ENCODE measurements around the gene ANK3. TPM values are rescaled to one million over a fixed set of nuclear protein-coding genes. Genes with fewer than 3 reads are reported as not detected.

The ANK3 gene
- total and polyA plus RNA-seq, 2 donors (not counting 3 experiments of a cell fraction or from before 2014, with no cell fraction given): 0.88 to 8.5 TPM

GRCh38 chr10:59991117-59991516 lies 398.6 kb downstream of the ANK3 start:
- H3K4me3 ChIP-seq (replicated peaks in 1 of 3; ENCODE audit: insufficient read depth in 1 of 3, low read depth in 1 of 3, low read length in 3 of 3): no peak overlapping the region
- H3K9me1 ChIP-seq (replicated peaks; ENCODE audit: control insufficient read depth, extremely low read depth, insufficient read depth, low read length): no peaks in the 10 kb centered on the region
- dilution Hi-C loops (cut with MboI; ENCODE audit: extremely low pct_ligation_motif_present, low sequenced_read_pairs): no loop called here
- FAIRE-seq (no peak), DNase-seq (ENCODE audit: low read depth, low spot score) (no peak)
- H3K9me3 ChIP-seq (replicated peaks; ENCODE audit: control insufficient read depth, insufficient read depth, low read length): no peaks in the 10 kb centered on the region
- no peak overlapping the region for H3K4me2 ChIP-seq (ENCODE audit: insufficient read depth, low read length)
- CTCF ChIA-PET: interaction anchor here (0.7 to 0.8 kb wide), 2 partner anchors 30 to 362 kb away, joined by 3 read pairs; no protein-coding TSS in a partner anchor
- peaks cover 0 to 4% of the 10 kb centered on the region in 2 experiments for H3K27me3 ChIP-seq (ENCODE audit: control insufficient read depth in 2 of 2, insufficient read depth in 2 of 2, low read length in 2 of 2)
- no peak overlapping the region for H2AFZ ChIP-seq (ENCODE audit: low read depth, low read length)
- intact Hi-C loops (cut with micrococcal nuclease): no loop called here
- TF ChIP-seq CTCF (IDR thresholded peaks at IDR 0.05; ENCODE audit: extremely low read depth in 1 of 2, insufficient read depth in 1 of 2, low read depth in 1 of 2, low read length in 2 of 2) (no peak), POLR2AphosphoS5 (IDR thresholded peaks at IDR 0.05; ENCODE audit: insufficient read depth, low read depth, low read length) (no peak), JUN (IDR thresholded peaks at IDR 0.05; ENCODE audit: borderline replicate concordance, insufficient read depth, insufficient read length, low read depth) (no peak)
- POLR2A ChIA-PET: interaction anchor here (0.6 kb wide), 1 partner anchor 22 kb away, joined by 5 read pairs; no protein-coding TSS in a partner anchor
- H3K27ac ChIP-seq (ENCODE audit: insufficient read depth, low read depth, low read length): no peak overlapping the region
- no peak overlapping the region for H3K9ac ChIP-seq (replicated peaks; ENCODE audit: extremely low read depth, insufficient read depth, low read length)
- BruUV-seq (replicated peaks): no TSS peak
- H3K79me2 ChIP-seq (ENCODE audit: control insufficient read depth, insufficient read depth, low read length): no peaks in the 10 kb centered on the region
- no peaks in the 10 kb centered on the region for H3K36me3 ChIP-seq (ENCODE audit: control insufficient read depth in 2 of 2, extremely low read depth in 1 of 2, insufficient read depth in 2 of 2, low read length in 2 of 2)
- no peaks in the 10 kb centered on the region for H3K4me1 ChIP-seq (ENCODE audit: control insufficient read depth, extremely low read depth, insufficient read depth, low read length)
- H4K20me1 ChIP-seq (replicated peaks; ENCODE audit: control insufficient read depth, extremely low read depth, insufficient read depth, low read length): no peaks in the 10 kb centered on the region

- no peak overlapping the region for H3K27ac ChIP-seq (ENCODE audit: insufficient read depth, low read depth, low read length)
- H3K4me2 ChIP-seq (ENCODE audit: insufficient read depth, low read length): no peak overlapping the region
- POLR2A ChIA-PET: no interaction called here
- H3K9me1 ChIP-seq (replicated peaks; ENCODE audit: control insufficient read depth, extremely low read depth, insufficient read depth, low read length): no peaks in the 10 kb centered on the region
- no peak overlapping the region for H3K4me3 ChIP-seq (replicated peaks in 1 of 3; ENCODE audit: insufficient read depth in 1 of 3, low read depth in 1 of 3, low read length in 3 of 3)
- peaks cover 0 to 4% of the 10 kb centered on the region in 2 experiments for H3K27me3 ChIP-seq (ENCODE audit: control insufficient read depth in 2 of 2, insufficient read depth in 2 of 2, low read length in 2 of 2)
- CTCF ChIA-PET: no interaction called here
- DNase-seq (ENCODE audit: low read depth, low spot score) (no peak), FAIRE-seq (no peak)
- H3K4me1 ChIP-seq (ENCODE audit: control insufficient read depth, extremely low read depth, insufficient read depth, low read length): no peaks in the 10 kb centered on the region
- H3K79me2 ChIP-seq (ENCODE audit: control insufficient read depth, insufficient read depth, low read length): no peaks in the 10 kb centered on the region
- dilution Hi-C loops (cut with MboI; ENCODE audit: extremely low pct_ligation_motif_present, low sequenced_read_pairs): no loop called here
- no peaks in the 10 kb centered on the region for H3K36me3 ChIP-seq (ENCODE audit: control insufficient read depth in 2 of 2, extremely low read depth in 1 of 2, insufficient read depth in 2 of 2, low read length in 2 of 2)
- TF ChIP-seq GATA2 (IDR thresholded peaks at IDR 0.05; ENCODE audit: insufficient read depth, insufficient read length, low read depth, low read length) (no peak), MYC (IDR thresholded peaks at IDR 0.05; ENCODE audit: low read depth, low read length) (no peak), CTCF (IDR thresholded peaks at IDR 0.05; ENCODE audit: extremely low read depth in 1 of 2, insufficient read depth in 1 of 2, low read depth in 1 of 2, low read length in 2 of 2) (no peak), MAX (IDR thresholded peaks at IDR 0.05; ENCODE audit: insufficient read depth, insufficient read length) (no peak), EZH2 (IDR thresholded peaks at IDR 0.05; ENCODE audit: borderline replicate concordance, low read depth, low read length, severe bottlenecking) (no peak), POLR2A (IDR thresholded peaks at IDR 0.05; ENCODE audit: low read depth, low read length) (no peak), JUN (IDR thresholded peaks at IDR 0.05; ENCODE audit: borderline replicate concordance, insufficient read depth, insufficient read length, low read depth) (no peak), FOS (IDR thresholded peaks at IDR 0.05; ENCODE audit: borderline replicate concordance, insufficient read depth, low read length) (no peak), POLR2AphosphoS5 (IDR thresholded peaks at IDR 0.05; ENCODE audit: insufficient read depth, low read depth, low read length) (no peak)
- H2AFZ ChIP-seq (ENCODE audit: low read depth, low read length): no peak overlapping the region
- no peaks in the 10 kb centered on the region for H3K9me3 ChIP-seq (replicated peaks; ENCODE audit: control insufficient read depth, insufficient read depth, low read length)
- intact Hi-C loops (cut with micrococcal nuclease): no loop called here
- H4K20me1 ChIP-seq (replicated peaks; ENCODE audit: control insufficient read depth, extremely low read depth, insufficient read depth, low read length): no peaks in the 10 kb centered on the region
- no TSS peak for BruUV-seq (replicated peaks)
- no peak overlapping the region for H3K9ac ChIP-seq (replicated peaks; ENCODE audit: extremely low read depth, insufficient read depth, low read length)
Observed at GRCh38 chr10:59985639-59986038, 404.0 kb downstream of the ANK3 start.
